Gastrocnemius medialis (tissue), 4 donors: ENCODE data around the gene SSBP3. TPM values are rescaled to one million over a fixed set of nuclear protein-coding genes. Genes with fewer than 3 reads are reported as not detected.

Source experiments
- ATAC-seq, 2 donors: fragments of 150-250 bp; one replicate each; pipeline ENCODE4 v1.9.1; 2016
- DNase-seq, 2 donors: peaks; one replicate each; pipeline ENCODE4 v3.0.0-alpha.2; 2019
- H3K27ac ChIP-seq, 4 donors: fragments of 200-600 bp; sonication (generic); 1 replicate in 1 of 4; 2 replicates in 3 of 4; pipeline ENCODE4 v1.5.1; 2016 to 2018; ENCODE audit warnings: mild to moderate bottlenecking in 2 of 4, moderate library complexity in 1 of 4
- H3K27me3 ChIP-seq, 3 donors: fragments of 200-600 bp; sonication (generic) in 2 of 3; 1 replicate in 1 of 3; 2 replicates in 2 of 3; pipeline versions ENCODE4 v1.5.1 to v1.6.0; 2016 to 2019; ENCODE audit warnings: mild to moderate bottlenecking in 1 of 3, moderate library complexity in 1 of 3
- H3K36me3 ChIP-seq, 2 donors: fragments of 200-600 bp; sonication (generic) in 1 of 2; one replicate each; pipeline ENCODE4 v1.5.1; 2017 to 2018
- H3K4me1 ChIP-seq, 2 donors: fragments of 200-600 bp; sonication (generic) in 1 of 2; one replicate each; pipeline ENCODE4 v1.5.1; 2016 to 2017; ENCODE audit warnings: mild to moderate bottlenecking in 2 of 2
- H3K4me3 ChIP-seq, 4 donors: fragments of 200-600 bp; sonication (generic) in 3 of 4; 1 replicate in 1 of 4; 2 replicates in 3 of 4; pipeline ENCODE4 v1.5.1; 2016 to 2019; ENCODE audit warnings: mild to moderate bottlenecking in 2 of 4
- H3K9me3 ChIP-seq, 3 donors: fragments of 200-600 bp; sonication (generic) in 2 of 3; 1 replicate in 1 of 3; 2 replicates in 2 of 3; pipeline ENCODE4 v1.5.1; 2016 to 2019
- POLR2A ChIP-seq, 2 donors: fragments of 450-650 bp; IDR thresholded peaks; one replicate each; pipeline ENCODE4 v1.6.1; 2017; ENCODE audit warnings: antibody characterized with exemption in 2 of 2, mild to moderate bottlenecking in 2 of 2, moderate library complexity in 2 of 2
- in situ Hi-C, 4 donors: fragments of 200-750 bp; cut with MboI; loops; one replicate each; pipeline versions ENCODE4 v1.15.0 to v1.8.0; 2017; ENCODE audit warnings: low sequenced_read_pairs in 4 of 4
- intact Hi-C: fragments of 100-400 bp; cut with DNase I; formaldehyde crosslinking; loops from one replicate; pipeline ENCODE4 v1.15.1; 2023; ENCODE audit warnings: low total_unique reads
- total RNA-seq, 4 donors: library from RNA; depleted of rRNA; stranded (reverse); fragments of >200 nt; gene quantifications; one replicate each; pipeline versions ENCODE4 v1.1.0 to v1.2.3, GENCODE V29; 2016
- TF ChIP-seq, protein P1 (sequence below), 5 experiments: fragments of 450-650 bp in 3 of 5; fragments of 200-600 bp in 2 of 5; sonication (generic) in 2 of 5; IDR thresholded peaks in 4 of 5; conservative IDR thresholded peaks in 1 of 5; 1 replicate in 4 of 5; 2 replicates in 1 of 5; pipeline ENCODE4 v1.5.1; 2016 to 2019; ENCODE audit warnings: antibody characterized with exemption in 5 of 5, mild to moderate bottlenecking in 3 of 5, moderate library complexity in 3 of 5

Gene SSBP3
- total RNA-seq, 4 donors from 2014 or later: 3.6 to 21.0 (median 14.9) TPM

DNA sequence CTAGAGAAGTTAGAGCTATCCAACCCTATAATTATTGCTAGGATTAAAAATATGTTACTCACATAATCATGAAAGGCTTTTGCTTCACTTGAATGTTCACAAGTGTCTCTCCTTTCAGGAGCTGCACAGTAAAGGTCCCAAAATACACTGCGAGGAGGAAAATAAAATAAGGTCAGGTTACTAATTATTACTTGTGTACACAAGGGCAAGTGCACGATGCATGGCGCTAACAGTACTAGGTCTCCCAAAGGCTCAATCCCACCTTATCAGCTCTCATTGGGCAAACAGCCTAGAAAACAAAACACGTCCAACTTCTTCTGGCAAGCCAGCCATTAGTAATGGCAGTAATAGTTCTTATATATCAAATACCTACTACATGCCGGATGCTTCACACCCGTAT lies 4.4 kb downstream of the SSBP3 start:
- TF ChIP-seq, protein P1, sequence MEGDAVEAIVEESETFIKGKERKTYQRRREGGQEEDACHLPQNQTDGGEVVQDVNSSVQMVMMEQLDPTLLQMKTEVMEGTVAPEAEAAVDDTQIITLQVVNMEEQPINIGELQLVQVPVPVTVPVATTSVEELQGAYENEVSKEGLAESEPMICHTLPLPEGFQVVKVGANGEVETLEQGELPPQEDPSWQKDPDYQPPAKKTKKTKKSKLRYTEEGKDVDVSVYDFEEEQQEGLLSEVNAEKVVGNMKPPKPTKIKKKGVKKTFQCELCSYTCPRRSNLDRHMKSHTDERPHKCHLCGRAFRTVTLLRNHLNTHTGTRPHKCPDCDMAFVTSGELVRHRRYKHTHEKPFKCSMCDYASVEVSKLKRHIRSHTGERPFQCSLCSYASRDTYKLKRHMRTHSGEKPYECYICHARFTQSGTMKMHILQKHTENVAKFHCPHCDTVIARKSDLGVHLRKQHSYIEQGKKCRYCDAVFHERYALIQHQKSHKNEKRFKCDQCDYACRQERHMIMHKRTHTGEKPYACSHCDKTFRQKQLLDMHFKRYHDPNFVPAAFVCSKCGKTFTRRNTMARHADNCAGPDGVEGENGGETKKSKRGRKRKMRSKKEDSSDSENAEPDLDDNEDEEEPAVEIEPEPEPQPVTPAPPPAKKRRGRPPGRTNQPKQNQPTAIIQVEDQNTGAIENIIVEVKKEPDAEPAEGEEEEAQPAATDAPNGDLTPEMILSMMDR (IDR thresholded peaks at IDR 0.05 in 4 of 5, conservative IDR thresholded peaks at IDR 0.05 in 1 of 5): no peak
- no peak for TF ChIP-seq POLR2A (IDR thresholded peaks at IDR 0.05)
- intact Hi-C loops: no loop called here
- in situ Hi-C loops: loop anchor here in 1 of 4 donors (10.0 kb wide), 1 partner anchor 117 kb away; no protein-coding TSS in a partner anchor
- Histone ChIP-seq H3K9me3 (no peaks in the 10 kb centered on the region), H3K4me3 (no peak overlapping the region), H3K36me3 (peaks cover 0 to 18% of the 10 kb centered on the region in 2 donors), H3K4me1 (peaks cover 76 to 77% of the 10 kb centered on the region in 2 donors), H3K27ac (peak overlapping the region; percentile 86 to 98 (median 90)), H3K27me3 (no peaks in the 10 kb centered on the region)
- DNase-seq (no peak), ATAC-seq (no peak)

DNA sequence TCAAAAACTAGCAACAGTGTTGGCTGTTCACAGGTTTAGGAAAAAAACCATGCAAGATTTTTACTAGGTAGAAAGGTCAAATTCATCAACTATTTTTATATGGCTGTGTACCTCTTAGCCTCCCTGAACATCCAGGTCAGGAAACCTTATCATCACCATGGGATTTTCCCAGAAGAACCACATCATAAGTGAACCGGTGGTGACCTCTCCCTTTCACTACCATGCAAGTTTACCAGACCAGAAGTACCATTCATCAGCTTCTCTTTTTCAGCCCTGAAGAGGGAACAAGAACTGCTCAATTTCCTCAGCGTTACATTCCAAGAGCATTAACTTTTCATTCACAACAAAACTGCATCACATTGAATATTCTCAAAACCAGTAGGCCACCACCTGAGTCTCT lies 5.9 kb downstream of the SSBP3 start:
- H3K4me1 ChIP-seq: peaks cover 86 to 89% of the 10 kb centered on the region in 2 donors
- H3K9me3 ChIP-seq: no peaks in the 10 kb centered on the region
- H3K27ac ChIP-seq: peak overlapping the region; percentile 17 to 98 (median 90)
- intact Hi-C loops (no loop called here), in situ Hi-C loops (loop anchor here in 1 of 4 donors (10.0 kb wide), 1 partner anchor 116 kb away; no protein-coding TSS in a partner anchor)
- no peaks in the 10 kb centered on the region for H3K27me3 ChIP-seq
- ATAC-seq (no peak), DNase-seq (no peak)
- no peak for TF ChIP-seq POLR2A (IDR thresholded peaks at IDR 0.05)
- TF ChIP-seq, protein P1 (IDR thresholded peaks at IDR 0.05 in 4 of 5, conservative IDR thresholded peaks at IDR 0.05 in 1 of 5): no peak
- H3K4me3 ChIP-seq: no peak overlapping the region
- peaks cover 0 to 18% of the 10 kb centered on the region in 2 donors for H3K36me3 ChIP-seq

DNA sequence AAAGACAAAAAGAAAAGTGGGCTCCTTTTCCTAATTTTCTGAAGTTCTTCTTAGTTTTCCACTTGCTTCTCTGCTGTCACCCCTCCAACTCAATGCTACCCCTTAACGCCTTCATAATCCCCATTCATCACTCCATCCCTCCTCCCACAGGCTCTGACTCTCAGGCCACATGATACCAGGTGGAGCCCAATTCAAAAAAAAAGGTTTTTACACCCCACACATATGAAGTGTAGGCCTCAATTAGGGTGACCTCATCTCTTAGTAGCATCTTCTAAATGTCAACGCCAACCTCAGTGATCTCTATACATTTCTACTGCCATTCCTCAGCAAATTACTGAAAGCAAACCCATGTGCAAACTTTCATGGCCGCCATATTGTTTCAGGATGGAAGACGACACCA lies 6.4 kb downstream of the SSBP3 start:
- intact Hi-C loops (no loop called here), in situ Hi-C loops (loop anchor here in 2 of 4 donors (10.0 kb wide), 2 partner anchors 115 to 125 kb away; no protein-coding TSS in a partner anchor)
- Histone ChIP-seq H3K27ac (peak overlapping the region in 1 of 4 donors; percentile 47), H3K9me3 (no peaks in the 10 kb centered on the region), H3K36me3 (peaks cover 0 to 18% of the 10 kb centered on the region in 2 donors), H3K4me3 (no peak overlapping the region), H3K4me1 (peaks cover 89 to 92% of the 10 kb centered on the region in 2 donors), H3K27me3 (no peaks in the 10 kb centered on the region)
- ATAC-seq: no peak
- no peak for TF ChIP-seq POLR2A (IDR thresholded peaks at IDR 0.05)
- TF ChIP-seq, protein P1 (IDR thresholded peaks at IDR 0.05 in 4 of 5, conservative IDR thresholded peaks at IDR 0.05 in 1 of 5): no peak
- no peak for DNase-seq

DNA sequence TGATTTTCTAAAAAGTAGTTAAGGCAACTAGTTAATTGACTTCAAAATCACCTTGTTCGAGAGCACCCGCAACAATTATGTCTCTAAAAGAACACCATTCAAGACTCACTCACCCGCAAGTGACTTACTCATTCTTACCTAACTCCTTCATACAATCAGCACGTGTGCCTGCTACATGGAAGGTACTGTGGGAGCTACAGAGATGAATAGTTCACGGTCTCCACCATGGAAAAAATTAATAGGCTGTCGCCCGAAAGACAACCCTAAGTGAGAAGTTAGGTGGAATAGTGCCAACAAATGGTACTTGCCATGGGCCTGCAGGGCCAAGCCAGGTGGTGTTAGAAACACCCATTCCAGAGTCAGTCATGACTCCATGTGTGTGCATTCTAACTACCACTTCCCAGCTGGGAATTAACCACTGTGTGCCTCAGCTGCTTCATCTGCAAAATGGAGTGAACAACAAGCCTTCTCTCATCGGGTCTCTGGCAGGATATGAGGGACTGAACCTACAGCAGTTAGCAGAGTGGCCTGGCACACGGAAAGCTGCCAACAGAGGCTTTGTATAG lies 7.1 kb downstream of the SSBP3 start:
- in situ Hi-C loops: loop anchor here in 1 of 4 donors (10.0 kb wide), 1 partner anchor 124 kb away; no protein-coding TSS in a partner anchor
- DNase-seq (no peak), ATAC-seq (no peak)
- H3K4me3 ChIP-seq: no peak overlapping the region
- peaks cover 0 to 18% of the 10 kb centered on the region in 2 donors for H3K36me3 ChIP-seq
- TF ChIP-seq, protein P1 (IDR thresholded peaks at IDR 0.05 in 4 of 5, conservative IDR thresholded peaks at IDR 0.05 in 1 of 5): no peak
- peak overlapping the region; percentile 47 to 89 (median 80) for H3K27ac ChIP-seq
- no peaks in the 10 kb centered on the region for H3K27me3 ChIP-seq
- peaks cover 88 to 92% of the 10 kb centered on the region in 2 donors for H3K4me1 ChIP-seq
- intact Hi-C loops: no loop called here
- no peaks in the 10 kb centered on the region for H3K9me3 ChIP-seq
